DOHH2 (cell line): Measurements from ENCODE around the gene ENTPD3.

Experiments used
- CTCF ChIP-seq: fragments of 200-600 bp; sonication (generic); IDR thresholded peaks from one replicate; pipeline ENCODE4 v1.5.1; 2014; ENCODE audit warnings: antibody characterized with exemption, mild to moderate bottlenecking, low read depth, low read length; ENCODE audit not compliant: poor library complexity, severe bottlenecking
- EZH2phosphoT487 ChIP-seq: fragments of 200-600 bp; sonication (generic); IDR thresholded peaks from 2 replicates; pipeline ENCODE4 v1.6.1; 2017; ENCODE audit warnings: borderline replicate concordance, mild to moderate bottlenecking, antibody characterized with exemption, low read length, moderate library complexity, mixed read lengths

- TF ChIP-seq CTCF (no peak), EZH2phosphoT487 (no peak)
Observed at GRCh38 chr3:40456279-40456939, 69.4 kb downstream of the ENTPD3 start.
